Measurements from ENCODE around the gene LCE2A.
"Not testable (repeated sequence)": the region's sequence is repeated elsewhere in the genome, so short reads cannot be mapped to it uniquely, and the experiment has no call there.

Gene LCE2A

DNA sequence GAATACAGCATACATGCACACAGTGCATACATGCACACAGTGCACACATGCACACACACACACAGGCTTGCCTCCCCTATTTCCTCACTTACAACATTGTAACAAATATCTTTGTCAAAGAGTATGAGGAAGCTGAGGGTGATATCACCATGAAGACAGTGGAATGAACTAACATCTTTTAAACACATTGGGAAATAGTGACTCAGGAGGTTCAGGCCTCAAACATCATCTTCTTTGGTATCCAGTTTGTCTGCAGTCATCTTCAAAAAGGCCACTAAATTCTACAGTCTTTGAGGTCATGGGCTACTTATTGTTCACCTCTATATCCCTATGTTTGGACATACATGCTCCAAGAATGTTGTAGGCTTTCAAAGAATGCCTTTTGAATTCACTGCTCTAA lies 14.3 kb upstream of the LCE2A start:
- Histone ChIP-seq H3K4me3 (ENCODE audit: low read depth, low read length) (no peak overlapping the region), H3K36me3 (replicated peaks) (no peaks in the 10 kb centered on the region), H3K27me3 (replicated peaks) (no peaks in the 10 kb centered on the region), H3K27ac (no peak overlapping the region)
- no peak for DNase-seq
- in situ Hi-C loops (cut with HindIII; ENCODE audit: low pct_ligation_motif_present, low sequenced_read_pairs), result no loop called here
- TF ChIP-seq, protein P1, sequence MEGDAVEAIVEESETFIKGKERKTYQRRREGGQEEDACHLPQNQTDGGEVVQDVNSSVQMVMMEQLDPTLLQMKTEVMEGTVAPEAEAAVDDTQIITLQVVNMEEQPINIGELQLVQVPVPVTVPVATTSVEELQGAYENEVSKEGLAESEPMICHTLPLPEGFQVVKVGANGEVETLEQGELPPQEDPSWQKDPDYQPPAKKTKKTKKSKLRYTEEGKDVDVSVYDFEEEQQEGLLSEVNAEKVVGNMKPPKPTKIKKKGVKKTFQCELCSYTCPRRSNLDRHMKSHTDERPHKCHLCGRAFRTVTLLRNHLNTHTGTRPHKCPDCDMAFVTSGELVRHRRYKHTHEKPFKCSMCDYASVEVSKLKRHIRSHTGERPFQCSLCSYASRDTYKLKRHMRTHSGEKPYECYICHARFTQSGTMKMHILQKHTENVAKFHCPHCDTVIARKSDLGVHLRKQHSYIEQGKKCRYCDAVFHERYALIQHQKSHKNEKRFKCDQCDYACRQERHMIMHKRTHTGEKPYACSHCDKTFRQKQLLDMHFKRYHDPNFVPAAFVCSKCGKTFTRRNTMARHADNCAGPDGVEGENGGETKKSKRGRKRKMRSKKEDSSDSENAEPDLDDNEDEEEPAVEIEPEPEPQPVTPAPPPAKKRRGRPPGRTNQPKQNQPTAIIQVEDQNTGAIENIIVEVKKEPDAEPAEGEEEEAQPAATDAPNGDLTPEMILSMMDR (IDR thresholded peaks at IDR 0.05; ENCODE audit: low read depth, low read length, missing control alignments), result no peak

DNA sequence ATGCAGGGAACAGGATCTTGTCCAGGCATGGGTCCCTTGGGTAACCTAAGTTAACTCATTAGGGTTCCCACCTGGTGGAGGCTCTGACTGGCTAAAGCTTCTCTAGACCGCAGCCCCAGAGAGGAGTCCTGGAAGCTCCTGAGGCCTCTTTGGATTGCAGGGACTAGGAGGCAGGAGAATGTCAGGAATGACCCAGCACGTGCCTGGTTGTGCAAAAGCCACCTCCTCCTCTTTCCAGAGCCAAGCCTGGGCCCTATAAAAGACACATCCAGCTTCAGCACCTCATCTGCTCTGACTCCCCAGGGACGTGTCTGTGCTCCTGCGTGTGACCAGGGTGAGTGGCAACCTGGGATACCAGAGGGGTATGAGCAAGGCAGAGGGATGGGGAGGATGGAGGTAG lies 12.3 kb upstream of the LCE2A start, which contains the start of gene LCE2B:
LCE2B (plus strand) TSS at position 301 of the 400 bp plus-strand sequence. CDS start 721 bp downstream, outside the sequence.
- H3K4me3 ChIP-seq (ENCODE audit: low read depth, low read length); H3K27me3 ChIP-seq (replicated peaks); H3K27ac ChIP-seq; H3K36me3 ChIP-seq (replicated peaks); DNase-seq; in situ Hi-C loops (cut with HindIII; ENCODE audit: low pct_ligation_motif_present, low sequenced_read_pairs): not testable (repeated sequence)

DNA sequence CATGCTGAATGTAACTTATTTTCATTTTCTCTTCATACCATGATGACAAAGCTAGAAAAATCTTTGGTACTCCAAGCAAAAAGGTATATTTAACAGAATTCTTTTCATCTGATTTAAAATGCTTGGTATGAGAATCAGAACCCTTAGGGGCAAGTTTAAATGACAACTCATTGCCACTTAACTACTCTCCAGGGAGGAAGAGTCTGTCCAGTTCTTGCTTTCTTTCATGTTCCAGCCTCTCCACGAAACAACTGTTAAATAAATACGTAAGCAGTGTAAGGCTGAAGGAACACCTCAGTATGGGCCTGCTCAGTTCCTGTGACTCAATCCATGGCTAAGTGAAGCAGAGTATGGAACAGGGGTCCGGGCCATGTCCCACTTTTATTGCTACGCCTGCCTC lies 1.6 kb downstream of the LCE2A start:
- H3K27me3 ChIP-seq (replicated peaks), result no peaks in the 10 kb centered on the region
- DNase-seq, result no peak
- H3K4me3 ChIP-seq (ENCODE audit: low read depth, low read length), result no peak overlapping the region
- no peak overlapping the region for H3K27ac ChIP-seq
- no peaks in the 10 kb centered on the region for H3K36me3 ChIP-seq (replicated peaks)
- TF ChIP-seq, protein P1 (IDR thresholded peaks at IDR 0.05; ENCODE audit: low read depth, low read length, missing control alignments), result no peak
- in situ Hi-C loops (cut with HindIII; ENCODE audit: low pct_ligation_motif_present, low sequenced_read_pairs), result no loop called here

DNA sequence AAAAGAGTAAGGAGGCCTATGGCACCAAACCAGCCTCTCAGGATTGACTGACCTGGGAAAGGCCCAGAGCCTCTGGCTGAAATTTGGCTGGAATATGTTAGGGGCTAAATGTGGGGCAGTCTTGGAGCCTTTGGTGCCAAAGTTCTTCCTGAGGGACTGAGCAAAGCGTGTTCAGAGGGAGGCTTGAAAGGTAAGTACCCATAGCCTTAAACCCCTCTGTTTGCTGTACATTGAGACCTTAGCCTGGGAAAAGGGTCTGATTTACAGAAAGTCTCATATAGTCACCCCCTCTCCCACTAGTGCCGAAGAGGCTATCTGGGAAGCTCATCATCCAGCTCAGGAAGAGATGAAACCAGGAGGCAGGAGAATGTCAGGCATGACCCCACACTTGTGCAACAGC lies 9.7 kb downstream of the LCE2A start, which contains the start of gene LCE4A:
LCE4A (plus strand) TSS at position 301 of the 400 bp plus-strand sequence. CDS start 916 bp downstream, outside the sequence.
- no peak for DNase-seq
- in situ Hi-C loops (cut with HindIII; ENCODE audit: low pct_ligation_motif_present, low sequenced_read_pairs), result no loop called here

DNA sequence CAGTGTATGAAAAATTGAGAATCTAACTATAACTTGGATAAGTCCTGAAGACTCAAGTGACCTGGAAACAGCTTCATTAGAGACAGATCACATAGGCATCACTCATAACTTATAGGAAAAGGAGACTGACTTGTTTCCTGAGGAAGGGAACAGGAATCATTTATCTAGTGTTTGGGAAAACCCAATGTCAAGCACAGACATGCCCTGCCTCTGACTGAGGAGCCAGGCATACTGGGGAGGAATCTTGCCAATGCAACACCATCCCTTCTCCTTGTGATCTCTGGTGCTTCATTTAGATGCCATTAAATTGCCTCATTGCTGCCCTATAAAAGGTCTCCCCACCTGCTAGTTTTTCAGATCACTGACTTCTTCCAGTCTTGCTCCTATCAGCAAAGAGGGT lies 20.1 kb downstream of the LCE2A start:
- no peak overlapping the region for H3K4me3 ChIP-seq (ENCODE audit: low read depth, low read length)
- TF ChIP-seq, protein P1 (IDR thresholded peaks at IDR 0.05; ENCODE audit: low read depth, low read length, missing control alignments), result no peak
- H3K27ac ChIP-seq, result no peak overlapping the region
- no peak for DNase-seq
- in situ Hi-C loops (cut with HindIII; ENCODE audit: low pct_ligation_motif_present, low sequenced_read_pairs), result no loop called here
- no peaks in the 10 kb centered on the region for H3K36me3 ChIP-seq (replicated peaks)
- no peaks in the 10 kb centered on the region for H3K27me3 ChIP-seq (replicated peaks)

More for the DNA sequence above, 9.7 kb downstream of the LCE2A start, which contains the start of gene LCE4A:
- Histone ChIP-seq H3K36me3 (replicated peaks) (no peaks in the 10 kb centered on the region), H3K27ac (no peak within 1 kb of the TSS), H3K27me3 (replicated peaks) (no peaks in the 10 kb centered on the region), H3K4me3 (ENCODE audit: low read depth, low read length) (no peak within 1 kb of the TSS)
- TF ChIP-seq, protein P1 (IDR thresholded peaks at IDR 0.05; ENCODE audit: low read depth, low read length, missing control alignments), result no peak

DNA sequence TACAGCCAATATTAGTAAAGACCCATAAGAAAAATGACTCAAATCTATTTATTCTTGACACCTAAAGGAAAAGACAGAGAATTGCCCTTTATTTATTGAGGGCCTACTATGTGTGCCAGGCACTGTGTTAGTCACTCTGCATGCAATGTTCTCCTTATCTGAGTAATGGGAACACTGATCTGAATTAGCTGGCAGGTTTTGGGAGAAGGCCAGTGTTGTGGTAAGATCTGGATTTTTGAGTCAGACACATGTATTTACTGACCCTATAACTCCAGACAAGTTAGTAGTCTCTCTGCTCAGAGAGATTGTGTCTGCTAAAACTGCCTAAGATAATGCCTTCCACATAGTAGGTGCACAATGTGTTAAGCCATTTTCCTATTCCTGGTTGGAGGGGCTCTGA lies 27.1 kb downstream of the LCE2A start:
- TF ChIP-seq, protein P1 (IDR thresholded peaks at IDR 0.05; ENCODE audit: low read depth, low read length, missing control alignments), result no peak
- no peaks in the 10 kb centered on the region for H3K36me3 ChIP-seq (replicated peaks)
- no peak overlapping the region for H3K4me3 ChIP-seq (ENCODE audit: low read depth, low read length)
- in situ Hi-C loops (cut with HindIII; ENCODE audit: low pct_ligation_motif_present, low sequenced_read_pairs), result no loop called here
- H3K27ac ChIP-seq, result no peak overlapping the region
- no peaks in the 10 kb centered on the region for H3K27me3 ChIP-seq (replicated peaks)
- no peak for DNase-seq

Data from brain microvascular endothelial cell (primary cell).